PC-3 (cell line): ENCODE measurements around the gene DCLK1. TPM values are rescaled to one million over a fixed set of nuclear protein-coding genes. Genes with fewer than 3 reads are reported as not detected.

Experiments
- ATAC-seq: fragments of 200-7000 bp; cut with Tn5 transposase; 2 replicates; pipeline ENCODE4 v1.9.1; 2020; ENCODE audit warnings: mild to moderate bottlenecking, moderate library complexity
- BruUV-seq: library from RNA; stranded (reverse); fragments of 400-500 nt; replicated peaks from 2 replicates; lab custom pipeline; 2021; lab: Mats Ljungman, UMichigan
- CTCF ChIA-PET: fragments of 300-600 bp; sonication (Branson Sonifier 250); formaldehyde crosslinking; loops from one replicate; lab custom pipeline; 2022; ENCODE audit warnings: antibody characterized with exemption; lab: Charles Lee
- POLR2A ChIA-PET: fragments of 300-600 bp; sonication (Branson Sonifier 250); formaldehyde crosslinking; loops from one replicate; lab custom pipeline; 2022; ENCODE audit warnings: antibody characterized with exemption; ENCODE audit not compliant: unreplicated experiment; lab: Charles Lee
- DNase-seq: peaks from one replicate; pipeline ENCODE4 v3.0.0-alpha.2; 2015
- H2AFZ ChIP-seq: fragments of 300-600 bp; sonication (generic); 2 replicates; pipeline ENCODE4 v1.6.0; 2016; ENCODE audit warnings: antibody characterized with exemption, low read length
- H3F3A ChIP-seq: fragments of 300-600 bp; sonication (generic); one replicate; pipeline ENCODE4 v1.6.0; 2017; ENCODE audit warnings: antibody characterized with exemption, low read length, control low read depth, mild to moderate bottlenecking; ENCODE audit not compliant: unreplicated experiment
- H3K27ac ChIP-seq: fragments of 300-600 bp; sonication (generic); 2 replicates; pipeline ENCODE4 v1.5.1; 2016; ENCODE audit warnings: mild to moderate bottlenecking, low read length
- H3K27me3 ChIP-seq: fragments of 300-600 bp; sonication (generic); 2 replicates; pipeline ENCODE4 v1.6.1; 2016; ENCODE audit warnings: low read length, mixed read lengths
- H3K36me3 ChIP-seq: fragments of 300-600 bp; sonication (generic); 2 replicates; pipeline ENCODE4 v1.6.1; 2016; ENCODE audit warnings: low read depth, mixed run types, low read length, mixed read lengths
- H3K4me1 ChIP-seq: fragments of 300-600 bp; sonication (generic); 2 replicates; pipeline ENCODE4 v1.5.1; 2016; ENCODE audit warnings: low read length; ENCODE audit not compliant: insufficient read depth
- H3K4me2 ChIP-seq: fragments of 300-600 bp; sonication (generic); 2 replicates; pipeline ENCODE4 v1.6.0; 2016; ENCODE audit warnings: low read length
- H3K4me3 ChIP-seq: fragments of 300-600 bp; sonication (generic); 2 replicates; pipeline ENCODE4 v1.5.1; 2016; ENCODE audit warnings: mild to moderate bottlenecking, low read length, mixed read lengths
- H3K79me2 ChIP-seq: fragments of 300-600 bp; sonication (generic); 2 replicates; pipeline ENCODE4 v1.6.1; 2017; ENCODE audit warnings: low read length, mixed read lengths
- H3K9ac ChIP-seq: fragments of 300-600 bp; sonication (generic); 2 replicates; pipeline ENCODE4 v1.6.0; 2016; ENCODE audit warnings: mild to moderate bottlenecking, low read length
- H3K9me2 ChIP-seq: fragments of 300-600 bp; sonication (generic); replicated peaks from 2 replicates; pipeline ENCODE4 v1.6.1; 2016; ENCODE audit warnings: mixed run types, low read length, mixed read lengths
- H3K9me3 ChIP-seq: fragments of 300-600 bp; sonication (generic); 2 replicates; pipeline ENCODE4 v1.6.1; 2016; ENCODE audit warnings: low read length, mixed read lengths
- H4K20me1 ChIP-seq: fragments of 300-600 bp; sonication (generic); 2 replicates; pipeline ENCODE4 v1.6.1; 2016; ENCODE audit warnings: low read length, mixed read lengths
- EZH2 ChIP-seq: fragments of 300-600 bp; sonication (generic); IDR thresholded peaks from one replicate; pipeline ENCODE4 v1.6.1; 2017; ENCODE audit warnings: antibody characterized with exemption, mild to moderate bottlenecking, low read length; ENCODE audit not compliant: unreplicated experiment
- EZH2phosphoT487 ChIP-seq: fragments of 300-600 bp; sonication (generic); IDR thresholded peaks from 2 replicates; pipeline ENCODE4 v1.6.1; 2018; ENCODE audit warnings: mild to moderate bottlenecking, antibody characterized with exemption, low read length, borderline replicate concordance
- intact Hi-C: fragments of 100-400 bp; cut with micrococcal nuclease; formaldehyde crosslinking; loops from 2 replicates; pipeline ENCODE4 v1.9.0; 2023
- total RNA-seq: library from RNA; depleted of rRNA; stranded (reverse); fragments of >200 nt; gene quantifications from 2 replicates; pipeline ENCODE4 v1.2.3, GENCODE V29; 2014
- TF ChIP-seq, protein P1 (sequence below): fragments of 300-600 bp; sonication (generic); conservative IDR thresholded peaks from 2 replicates; pipeline ENCODE4 v1.5.1; 2017; ENCODE audit warnings: antibody characterized with exemption, low read depth, mild to moderate bottlenecking, low read length

Gene DCLK1
- total RNA-seq, 1 experiment from 2014 or later: not detected

DNA sequence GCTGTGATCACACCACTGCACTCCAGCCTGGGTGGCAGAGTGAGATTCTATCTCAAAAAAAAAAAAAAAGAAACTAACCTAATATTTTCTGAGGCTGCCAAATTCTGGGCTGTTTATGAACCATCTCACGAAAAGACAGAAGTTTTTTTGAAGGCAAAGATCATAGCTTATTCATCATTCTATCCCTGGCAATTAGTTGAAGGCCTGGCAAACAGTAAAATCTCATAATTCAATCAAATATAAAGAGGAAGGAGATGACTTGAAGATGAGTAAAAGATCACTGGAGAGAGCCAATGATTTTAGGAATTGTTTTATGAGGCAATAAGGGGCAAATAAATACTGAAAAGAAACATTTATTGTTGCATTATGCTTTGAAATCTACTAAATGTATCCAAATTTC is 216.5 kb downstream of the DCLK1 start:
- Histone ChIP-seq H3K4me2 (no peak overlapping the region), H3K4me1 (0 out of 2 replicates have a peak, but pooled peaks cover 3% of the 10 kb centered on the region), H2AFZ (no peak overlapping the region), H3K36me3 (no peaks in the 10 kb centered on the region), H3K9me3 (no peaks in the 10 kb centered on the region), H3K4me3 (no peak overlapping the region), H3K9me2 (no peaks in the 10 kb centered on the region), H3F3A (no peaks in the 10 kb centered on the region), H3K27ac (peak overlapping the region; percentile 53), H4K20me1 (no peaks in the 10 kb centered on the region), H3K9ac (no peak overlapping the region), H3K79me2 (no peaks in the 10 kb centered on the region), H3K27me3 (no peaks in the 10 kb centered on the region)
- CTCF ChIA-PET: no interaction called here
- no TSS peak for BruUV-seq
- intact Hi-C loops: no loop called here
- DNase-seq: peak; percentile 16
- ATAC-seq: peak; percentile 72
- no peak for TF ChIP-seq EZH2phosphoT487
- no peak for TF ChIP-seq EZH2
- TF ChIP-seq, protein P1, sequence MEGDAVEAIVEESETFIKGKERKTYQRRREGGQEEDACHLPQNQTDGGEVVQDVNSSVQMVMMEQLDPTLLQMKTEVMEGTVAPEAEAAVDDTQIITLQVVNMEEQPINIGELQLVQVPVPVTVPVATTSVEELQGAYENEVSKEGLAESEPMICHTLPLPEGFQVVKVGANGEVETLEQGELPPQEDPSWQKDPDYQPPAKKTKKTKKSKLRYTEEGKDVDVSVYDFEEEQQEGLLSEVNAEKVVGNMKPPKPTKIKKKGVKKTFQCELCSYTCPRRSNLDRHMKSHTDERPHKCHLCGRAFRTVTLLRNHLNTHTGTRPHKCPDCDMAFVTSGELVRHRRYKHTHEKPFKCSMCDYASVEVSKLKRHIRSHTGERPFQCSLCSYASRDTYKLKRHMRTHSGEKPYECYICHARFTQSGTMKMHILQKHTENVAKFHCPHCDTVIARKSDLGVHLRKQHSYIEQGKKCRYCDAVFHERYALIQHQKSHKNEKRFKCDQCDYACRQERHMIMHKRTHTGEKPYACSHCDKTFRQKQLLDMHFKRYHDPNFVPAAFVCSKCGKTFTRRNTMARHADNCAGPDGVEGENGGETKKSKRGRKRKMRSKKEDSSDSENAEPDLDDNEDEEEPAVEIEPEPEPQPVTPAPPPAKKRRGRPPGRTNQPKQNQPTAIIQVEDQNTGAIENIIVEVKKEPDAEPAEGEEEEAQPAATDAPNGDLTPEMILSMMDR: no peak
- POLR2A ChIA-PET: interaction anchor here (0.7 kb wide), 1 partner anchor 1876 kb away, joined by 10 read pairs; no protein-coding TSS in a partner anchor

DNA sequence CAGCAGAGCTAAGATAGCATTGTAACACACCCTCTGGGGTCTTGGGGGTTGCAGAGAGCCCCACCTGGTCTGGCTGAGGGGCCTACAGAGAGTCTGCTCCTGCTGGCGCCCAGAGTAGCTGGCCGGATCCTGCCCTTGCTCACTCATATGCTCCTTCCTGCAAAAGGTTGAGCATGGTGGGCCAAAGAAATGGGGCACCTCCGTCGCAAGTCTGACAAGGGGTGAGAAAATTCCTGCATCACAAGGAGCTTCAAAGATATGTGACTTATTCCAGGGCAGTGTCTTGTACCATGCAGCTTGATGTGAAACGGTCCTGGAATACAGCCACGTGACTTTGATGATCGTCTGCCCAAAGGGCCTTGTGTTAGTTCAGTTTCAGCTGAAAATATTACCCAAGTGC is 218.3 kb downstream of the DCLK1 start:
- TF ChIP-seq EZH2phosphoT487 (no peak), EZH2 (no peak)
- TF ChIP-seq, protein P1: no peak
- Histone ChIP-seq H3K27ac (no peak overlapping the region), H3K36me3 (no peaks in the 10 kb centered on the region), H3K4me2 (no peak overlapping the region), H3K79me2 (no peaks in the 10 kb centered on the region), H3K9ac (no peak overlapping the region), H3K27me3 (no peaks in the 10 kb centered on the region), H2AFZ (no peak overlapping the region), H4K20me1 (no peaks in the 10 kb centered on the region), H3K9me3 (no peaks in the 10 kb centered on the region), H3K9me2 (no peaks in the 10 kb centered on the region), H3K4me1 (0 out of 2 replicates have a peak, but pooled peaks cover 3% of the 10 kb centered on the region), H3F3A (no peaks in the 10 kb centered on the region), H3K4me3 (no peak overlapping the region)
- no peak for ATAC-seq
- DNase-seq: no peak
- no TSS peak for BruUV-seq
- intact Hi-C loops: no loop called here
- POLR2A ChIA-PET: no interaction called here
- CTCF ChIA-PET: no interaction called here

DNA sequence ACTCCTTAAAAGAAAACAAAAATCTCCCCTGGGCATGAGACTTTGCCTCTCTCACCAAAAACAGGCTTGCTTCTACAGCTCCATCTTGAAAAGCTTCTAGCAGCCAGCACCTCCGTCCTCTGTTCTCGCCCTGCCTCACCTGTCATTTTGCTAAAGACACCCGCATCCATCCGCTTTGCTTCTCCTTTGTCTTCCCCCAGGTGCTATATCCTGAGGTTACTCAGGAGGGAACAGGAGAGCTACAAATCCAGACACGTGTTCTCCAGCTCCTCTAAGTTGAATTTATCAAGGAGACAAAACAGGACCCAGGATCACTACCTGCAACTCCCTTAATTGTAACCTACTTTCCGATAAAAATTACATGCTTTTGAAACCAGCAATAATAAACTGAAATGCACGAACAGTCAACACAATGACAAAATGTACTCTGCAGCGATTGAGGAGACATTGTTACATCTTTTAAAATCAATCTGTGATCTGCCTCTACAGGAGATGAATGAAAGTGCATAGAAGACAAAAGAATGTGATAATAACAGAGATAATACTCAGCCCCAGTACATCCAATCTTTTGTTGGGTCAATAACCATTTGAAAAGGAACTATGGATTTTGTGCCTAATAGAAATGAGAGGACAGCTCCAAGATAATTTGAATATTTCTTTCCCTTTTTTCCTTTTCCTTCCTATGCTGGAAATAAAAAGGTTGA is 221.2 kb downstream of the DCLK1 start:
- no peak for TF ChIP-seq EZH2phosphoT487
- TF ChIP-seq EZH2: no peak
- TF ChIP-seq, protein P1: no peak
- ATAC-seq: no peak
- H3K36me3 ChIP-seq: no peaks in the 10 kb centered on the region
- H3K9ac ChIP-seq: no peak overlapping the region
- H2AFZ ChIP-seq: no peak overlapping the region
- H3K9me3 ChIP-seq: no peaks in the 10 kb centered on the region
- H3F3A ChIP-seq: no peaks in the 10 kb centered on the region
- no TSS peak for BruUV-seq
- no peak overlapping the region for H3K4me2 ChIP-seq
- H3K9me2 ChIP-seq: no peaks in the 10 kb centered on the region
- H3K4me3 ChIP-seq: no peak overlapping the region
- intact Hi-C loops: no loop called here
- no peaks in the 10 kb centered on the region for H3K27me3 ChIP-seq
- no peaks in the 10 kb centered on the region for H4K20me1 ChIP-seq
- no peaks in the 10 kb centered on the region for H3K79me2 ChIP-seq
- H3K4me1 ChIP-seq: 0 out of 2 replicates have a peak, but pooled peaks cover 2% of the 10 kb centered on the region
- CTCF ChIA-PET: no interaction called here
- POLR2A ChIA-PET: no interaction called here
- no peak for DNase-seq
- no peak overlapping the region for H3K27ac ChIP-seq
